Activated naive CD8-positive, alpha-beta T cell treated with anti-CD3 and anti-CD28 coated beads, Interleukin-2, amount 50 U/mL, for 24 hours (primary cell): Measurements from ENCODE around the gene GPR158.

ENCODE experiments used
- ATAC-seq: fragments of 150-1000 bp; cut with Tn5 transposase; one replicate; pipeline ENCODE4 v1.10.0; 2021
- DNase-seq: peaks from one replicate; pipeline ENCODE4 v3.0.0; 2021
- H3K27ac Mint-ChIP-seq: one replicate; pipeline ENCODE4 v1.8.0; 2021; ENCODE audit warnings: mild to moderate bottlenecking, mixed read lengths
- H3K27me3 Mint-ChIP-seq: one replicate; pipeline ENCODE4 v1.8.0; 2021; ENCODE audit warnings: mixed read lengths
- H3K36me3 Mint-ChIP-seq: one replicate; pipeline ENCODE4 v1.8.0; 2021; ENCODE audit warnings: low read depth, mixed read lengths
- H3K4me1 Mint-ChIP-seq: one replicate; pipeline ENCODE4 v1.8.0; 2021; ENCODE audit warnings: mixed read lengths
- H3K4me3 Mint-ChIP-seq: one replicate; pipeline ENCODE4 v1.8.0; 2021; ENCODE audit warnings: mild to moderate bottlenecking, moderate library complexity, mixed read lengths
- H3K9me3 Mint-ChIP-seq: one replicate; pipeline ENCODE4 v1.8.0; 2021; ENCODE audit warnings: mixed read lengths

GPR158 gene

GRCh38 chr10:25177093-25177753 is 2.4 kb downstream of the GPR158 start:
- peaks cover 7% of the 10 kb centered on the region for H3K4me1 Mint-ChIP-seq
- ATAC-seq (peak; percentile 30), DNase-seq (no peak)
- H3K9me3 Mint-ChIP-seq = peaks cover 4% of the 10 kb centered on the region
- H3K27me3 Mint-ChIP-seq = peaks cover 50% of the 10 kb centered on the region
- no peak overlapping the region for H3K27ac Mint-ChIP-seq
- peak overlapping the region; percentile 42 for H3K4me3 Mint-ChIP-seq
- no peaks in the 10 kb centered on the region for H3K36me3 Mint-ChIP-seq

DNA sequence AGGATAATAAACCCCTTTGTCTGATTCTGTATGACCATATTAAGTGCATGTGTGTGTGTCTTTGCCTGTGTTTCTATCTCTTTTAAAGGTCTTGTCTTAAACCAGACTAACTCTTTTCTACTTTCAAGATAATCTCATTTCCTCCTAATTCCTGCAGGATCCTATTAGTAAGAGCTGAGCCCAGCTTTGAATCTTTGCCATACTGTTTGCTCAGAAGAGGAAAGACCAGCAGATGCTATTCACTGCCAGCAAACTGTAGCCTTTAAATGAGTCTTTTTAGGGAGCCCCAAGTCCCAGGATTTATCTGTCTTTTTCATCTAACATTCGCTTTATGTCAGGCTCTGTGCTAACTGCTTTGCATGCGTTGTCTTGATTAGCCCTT is 2.9 kb downstream of the GPR158 start:
- DNase-seq (no peak), ATAC-seq (no peak)
- no peaks in the 10 kb centered on the region for H3K36me3 Mint-ChIP-seq
- H3K4me1 Mint-ChIP-seq = peaks cover 7% of the 10 kb centered on the region
- peaks cover 4% of the 10 kb centered on the region for H3K9me3 Mint-ChIP-seq
- peaks cover 48% of the 10 kb centered on the region for H3K27me3 Mint-ChIP-seq
- H3K4me3 Mint-ChIP-seq = no peak overlapping the region
- H3K27ac Mint-ChIP-seq = no peak overlapping the region

- Mint-ChIP-seq H3K27ac (no peak overlapping the region), H3K9me3 (peaks cover 4% of the 10 kb centered on the region), H3K27me3 (peaks cover 43% of the 10 kb centered on the region), H3K36me3 (no peaks in the 10 kb centered on the region), H3K4me3 (no peak overlapping the region), H3K4me1 (peaks cover 7% of the 10 kb centered on the region)
- no peak for DNase-seq
- no peak for ATAC-seq
These were observed 3.6 kb downstream of the GPR158 start for GRCh38 chr10:25178411-25178810.

DNA sequence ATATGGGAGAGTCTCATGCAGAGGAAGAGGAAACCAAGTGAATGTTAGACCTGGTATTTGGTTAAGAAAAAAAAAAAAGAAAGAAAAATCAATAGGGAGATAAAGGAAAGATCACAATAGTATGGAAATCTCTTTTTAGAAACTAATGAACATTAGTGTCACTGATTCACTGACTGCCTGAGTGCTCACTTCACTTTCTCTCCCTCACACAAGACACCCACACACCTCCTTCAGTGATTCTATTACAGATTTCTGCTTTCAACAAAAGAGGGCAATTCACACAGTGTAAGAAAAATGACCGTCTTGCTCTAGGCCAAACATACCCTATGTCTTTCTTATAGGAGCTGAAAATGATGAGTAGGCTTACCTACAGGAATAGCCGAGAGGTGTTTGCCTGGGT is 6.0 kb downstream of the GPR158 start:
- Mint-ChIP-seq H3K9me3 (no peaks in the 10 kb centered on the region), H3K36me3 (no peaks in the 10 kb centered on the region), H3K27me3 (peaks cover 24% of the 10 kb centered on the region), H3K27ac (no peak overlapping the region), H3K4me3 (no peak overlapping the region), H3K4me1 (peaks cover 7% of the 10 kb centered on the region)
- DNase-seq = no peak
- no peak for ATAC-seq

- ATAC-seq = no peak
- Mint-ChIP-seq H3K4me3 (no peak overlapping the region), H3K36me3 (no peaks in the 10 kb centered on the region), H3K9me3 (no peaks in the 10 kb centered on the region), H3K27me3 (peaks cover 14% of the 10 kb centered on the region), H3K4me1 (no peaks in the 10 kb centered on the region), H3K27ac (no peak overlapping the region)
- no peak for DNase-seq
These were observed 7.8 kb downstream of the GPR158 start for GRCh38 chr10:25182636-25183035.

DNA sequence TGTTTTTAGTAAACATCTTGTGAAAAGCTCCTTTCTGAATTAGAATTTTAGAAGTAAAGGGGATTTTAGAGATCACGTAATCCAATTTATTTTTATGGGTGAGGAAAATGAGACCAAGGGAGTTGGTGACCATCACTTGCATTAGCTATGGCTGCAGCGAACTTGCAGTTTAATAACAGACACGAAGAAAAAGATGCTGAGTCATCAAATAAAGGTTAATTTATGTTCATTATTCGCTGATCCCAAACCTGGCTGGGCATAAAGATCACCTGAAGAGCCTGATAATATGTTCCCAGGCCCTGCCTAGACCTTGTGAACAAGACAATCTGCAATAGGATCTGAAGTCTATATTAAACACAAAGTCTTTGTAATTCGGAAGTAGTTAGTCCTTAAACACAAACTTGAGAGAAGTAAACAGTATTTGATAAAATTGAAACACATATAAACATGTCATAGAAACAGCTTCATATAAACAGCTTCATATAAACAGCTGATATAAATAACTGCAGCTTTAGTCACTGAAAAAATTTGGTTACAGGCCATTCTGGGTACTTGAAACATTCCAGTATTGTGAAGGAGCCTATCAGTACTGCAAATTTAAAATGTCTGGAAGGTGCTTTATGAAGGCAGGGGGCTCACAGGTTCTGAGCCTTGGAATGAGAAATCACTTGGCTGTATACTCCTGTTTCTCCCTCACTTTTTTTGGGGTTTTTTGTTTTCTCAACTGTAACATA is 16.5 kb downstream of the GPR158 start:
- ATAC-seq (no peak), DNase-seq (no peak)
- Mint-ChIP-seq H3K9me3 (peaks cover 3% of the 10 kb centered on the region), H3K27me3 (peaks cover 3% of the 10 kb centered on the region), H3K36me3 (no peaks in the 10 kb centered on the region), H3K4me1 (no peaks in the 10 kb centered on the region), H3K27ac (no peak overlapping the region), H3K4me3 (no peak overlapping the region)

GRCh38 chr10:25198151-25198550 is 23.4 kb downstream of the GPR158 start:
- ATAC-seq = no peak
- H3K9me3 Mint-ChIP-seq = no peaks in the 10 kb centered on the region
- no peak overlapping the region for H3K4me3 Mint-ChIP-seq
- no peaks in the 10 kb centered on the region for H3K4me1 Mint-ChIP-seq
- H3K36me3 Mint-ChIP-seq = no peaks in the 10 kb centered on the region
- H3K27me3 Mint-ChIP-seq = peaks cover 2% of the 10 kb centered on the region
- DNase-seq = no peak
- no peak overlapping the region for H3K27ac Mint-ChIP-seq

- Mint-ChIP-seq H3K27me3 (peaks cover 4% of the 10 kb centered on the region), H3K4me1 (no peaks in the 10 kb centered on the region), H3K27ac (no peak overlapping the region), H3K4me3 (no peak overlapping the region), H3K36me3 (no peaks in the 10 kb centered on the region), H3K9me3 (peaks cover 7% of the 10 kb centered on the region)
- no peak for ATAC-seq
- no peak for DNase-seq
These were observed 32.1 kb downstream of the GPR158 start for GRCh38 chr10:25206693-25207414.

DNA sequence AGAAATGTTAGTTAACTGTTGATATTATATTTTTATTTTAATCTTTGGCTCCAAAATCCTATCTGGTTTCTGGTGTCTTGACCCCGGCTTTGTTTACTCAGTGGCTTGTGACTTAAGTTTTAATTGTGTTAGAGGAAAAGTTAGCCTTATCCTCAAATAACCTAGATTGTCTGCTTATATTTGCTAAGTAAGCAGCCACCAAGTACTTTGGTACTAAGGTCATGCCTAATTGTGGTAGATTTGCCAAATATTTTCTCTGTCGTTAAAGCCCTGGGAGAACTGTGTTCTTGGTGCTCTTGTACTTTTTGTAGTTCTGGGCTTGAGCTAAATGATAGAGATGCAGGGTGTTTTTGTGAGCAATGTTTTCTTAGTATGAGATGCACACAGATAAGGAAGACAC is 34.8 kb downstream of the GPR158 start:
- DNase-seq (no peak), ATAC-seq (no peak)
- Mint-ChIP-seq H3K9me3 (peaks cover 7% of the 10 kb centered on the region), H3K4me1 (no peaks in the 10 kb centered on the region), H3K27ac (no peak overlapping the region), H3K4me3 (no peak overlapping the region), H3K36me3 (no peaks in the 10 kb centered on the region), H3K27me3 (peaks cover 4% of the 10 kb centered on the region)

GRCh38 chr10:25210265-25210664 is 35.5 kb downstream of the GPR158 start:
- Mint-ChIP-seq H3K27ac (no peak overlapping the region), H3K4me1 (no peaks in the 10 kb centered on the region), H3K4me3 (no peak overlapping the region), H3K27me3 (peaks cover 4% of the 10 kb centered on the region), H3K36me3 (no peaks in the 10 kb centered on the region), H3K9me3 (peaks cover 5% of the 10 kb centered on the region)
- ATAC-seq (no peak), DNase-seq (no peak)

GRCh38 chr10:25220156-25220555 is 45.4 kb downstream of the GPR158 start:
- Mint-ChIP-seq H3K36me3 (no peaks in the 10 kb centered on the region), H3K9me3 (no peaks in the 10 kb centered on the region), H3K27ac (no peak overlapping the region), H3K4me1 (no peaks in the 10 kb centered on the region), H3K27me3 (no peaks in the 10 kb centered on the region), H3K4me3 (no peak overlapping the region)
- DNase-seq = no peak
- ATAC-seq = no peak

DNA sequence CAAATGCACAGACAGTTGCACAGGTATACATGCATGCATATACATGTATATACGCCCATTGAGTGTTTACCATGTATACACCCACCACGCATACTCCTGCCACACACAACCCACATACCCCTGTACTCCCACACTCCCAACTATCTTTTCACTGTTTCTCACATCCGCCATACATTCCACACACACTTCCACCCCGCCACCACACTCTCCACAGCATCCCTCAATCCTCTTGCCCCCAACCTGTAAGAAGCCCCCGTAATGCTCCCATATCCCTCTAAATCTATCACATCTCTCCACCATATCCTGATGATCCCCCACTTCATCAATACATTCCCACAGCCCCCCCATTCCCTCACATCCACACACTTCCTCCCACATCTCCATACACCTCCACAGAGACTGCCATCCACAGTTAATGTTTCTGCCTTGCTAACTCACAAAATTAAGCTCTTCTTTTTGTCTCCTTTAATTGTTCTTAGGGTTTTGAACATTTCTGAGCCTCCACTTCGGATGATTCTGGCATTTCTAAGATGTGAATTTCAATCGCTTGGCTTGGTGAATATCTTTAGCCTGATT is 47.4 kb downstream of the GPR158 start:
- DNase-seq (no peak), ATAC-seq (no peak)
- H3K27me3 Mint-ChIP-seq = no peaks in the 10 kb centered on the region
- no peak overlapping the region for H3K4me3 Mint-ChIP-seq
- no peaks in the 10 kb centered on the region for H3K36me3 Mint-ChIP-seq
- H3K27ac Mint-ChIP-seq = no peak overlapping the region
- H3K9me3 Mint-ChIP-seq = no peaks in the 10 kb centered on the region
- H3K4me1 Mint-ChIP-seq = no peaks in the 10 kb centered on the region

GRCh38 chr10:25226775-25227682 is 52.2 kb downstream of the GPR158 start:
- DNase-seq (peak; percentile 9), ATAC-seq (no peak)
- Mint-ChIP-seq H3K27ac (no peak overlapping the region), H3K4me3 (no peak overlapping the region), H3K4me1 (no peaks in the 10 kb centered on the region), H3K27me3 (no peaks in the 10 kb centered on the region), H3K9me3 (no peaks in the 10 kb centered on the region), H3K36me3 (no peaks in the 10 kb centered on the region)

- Mint-ChIP-seq H3K4me3 (no peak overlapping the region), H3K36me3 (no peaks in the 10 kb centered on the region), H3K9me3 (no peaks in the 10 kb centered on the region), H3K27me3 (peaks cover 3% of the 10 kb centered on the region), H3K27ac (no peak overlapping the region), H3K4me1 (no peaks in the 10 kb centered on the region)
- ATAC-seq = no peak
- no peak for DNase-seq
These were observed 57.0 kb downstream of the GPR158 start for GRCh38 chr10:25231751-25232150.
